Mammary epithelial cell (primary cell): ENCODE data around the gene DUSP2.

ENCODE experiments used
- CTCF ChIP-seq, 2 donors: IDR thresholded peaks in 1 of 2; conservative IDR thresholded peaks in 1 of 2; 2 replicates each; pipeline ENCODE4 v1.5.1; 2011 to 2012; ENCODE audit warnings: inconsistent platforms in 2 of 2, low read length in 2 of 2, mild to moderate bottlenecking in 2 of 2, control low read depth in 1 of 2, low read depth in 1 of 2; ENCODE audit not compliant: insufficient read depth in 1 of 2; ENCODE audit errors: extremely low read depth in 1 of 2
- EZH2 ChIP-seq: IDR thresholded peaks from 2 replicates; pipeline ENCODE4 v1.6.1; 2012; ENCODE audit warnings: low read length, inconsistent platforms, borderline replicate concordance

DNA sequence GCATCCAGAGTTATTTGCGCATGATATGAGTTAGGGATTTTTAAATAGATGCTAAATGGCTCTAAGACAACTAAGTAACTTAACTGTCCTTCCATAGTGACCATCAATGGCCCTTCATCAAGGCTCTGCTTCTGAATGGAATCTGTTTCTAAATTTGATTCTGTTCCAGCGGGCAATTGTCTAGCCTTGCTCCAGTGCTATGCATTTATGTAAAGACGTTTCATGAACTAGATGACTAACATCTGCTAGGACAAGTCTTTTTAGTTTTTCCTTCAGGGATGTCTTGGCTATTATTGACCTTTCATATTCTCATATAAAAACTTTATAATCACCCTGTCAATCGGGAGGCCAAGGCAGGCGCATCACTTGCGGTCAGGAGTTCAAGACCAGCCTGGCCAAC, 16.8 kb downstream of the DUSP2 start:
- TF ChIP-seq CTCF (conservative IDR thresholded peaks at IDR 0.05 in 1 of 2, IDR thresholded peaks at IDR 0.05 in 1 of 2; ENCODE audit: extremely low read depth in 1 of 2, insufficient read depth in 1 of 2, low read depth in 1 of 2, low read length in 2 of 2) (no peak), EZH2 (no peak)
